ENCODE results near the gene SOX15.
"Not testable (repeated sequence)": the region's sequence is repeated elsewhere in the genome, so short reads cannot be mapped to it uniquely, and the experiment has no call there.

The SOX15 gene

DNA sequence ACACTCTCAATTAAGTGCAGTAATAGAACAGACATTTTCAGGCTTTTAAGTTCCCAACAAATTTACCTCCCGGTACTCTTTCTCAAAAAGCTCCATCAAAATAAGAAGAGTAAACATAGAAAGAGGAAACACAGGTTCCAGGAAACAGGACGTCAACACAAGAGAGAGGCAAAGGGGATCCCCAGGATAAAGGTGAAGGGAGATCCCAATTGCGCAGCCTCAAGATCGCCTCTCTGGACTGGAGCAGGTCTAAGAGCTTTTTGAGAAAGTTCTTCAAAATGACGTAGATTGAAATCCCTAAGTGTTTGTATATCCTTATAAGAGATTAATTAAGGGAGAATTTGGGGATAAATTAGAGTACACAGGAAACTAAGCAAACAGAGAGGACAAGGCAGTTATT lies 28.7 kb upstream of the SOX15 start:
- Mint-ChIP-seq H3K9me3 (no peaks in the 10 kb centered on the region), H3K27me3 (no peaks in the 10 kb centered on the region), H3K36me3 (peaks cover 0 to 2% of the 10 kb centered on the region in 2 donors), H3K27ac (no peak overlapping the region), H3K4me1 (peaks cover 3 to 6% of the 10 kb centered on the region in 2 donors), H3K4me3 (no peak overlapping the region)
- DNase-seq (no peak), ATAC-seq (replicated peaks) (no peak)

- H3K9me3 Mint-ChIP-seq, result no peaks in the 10 kb centered on the region
- H3K36me3 Mint-ChIP-seq, result peaks cover 10 to 17% of the 10 kb centered on the region in 2 donors
- peak overlapping the region; percentile 73 for H3K27ac Mint-ChIP-seq
- peaks cover 23 to 31% of the 10 kb centered on the region in 2 donors for H3K4me1 Mint-ChIP-seq
- H3K27me3 Mint-ChIP-seq, result no peaks in the 10 kb centered on the region
- DNase-seq (no peak), ATAC-seq (replicated peaks) (no peak)
- H3K4me3 Mint-ChIP-seq, result peak overlapping the region; percentile 77 to 88
Observed at GRCh38 chr17:7615265-7615747, 25.4 kb upstream of the SOX15 start.

DNA sequence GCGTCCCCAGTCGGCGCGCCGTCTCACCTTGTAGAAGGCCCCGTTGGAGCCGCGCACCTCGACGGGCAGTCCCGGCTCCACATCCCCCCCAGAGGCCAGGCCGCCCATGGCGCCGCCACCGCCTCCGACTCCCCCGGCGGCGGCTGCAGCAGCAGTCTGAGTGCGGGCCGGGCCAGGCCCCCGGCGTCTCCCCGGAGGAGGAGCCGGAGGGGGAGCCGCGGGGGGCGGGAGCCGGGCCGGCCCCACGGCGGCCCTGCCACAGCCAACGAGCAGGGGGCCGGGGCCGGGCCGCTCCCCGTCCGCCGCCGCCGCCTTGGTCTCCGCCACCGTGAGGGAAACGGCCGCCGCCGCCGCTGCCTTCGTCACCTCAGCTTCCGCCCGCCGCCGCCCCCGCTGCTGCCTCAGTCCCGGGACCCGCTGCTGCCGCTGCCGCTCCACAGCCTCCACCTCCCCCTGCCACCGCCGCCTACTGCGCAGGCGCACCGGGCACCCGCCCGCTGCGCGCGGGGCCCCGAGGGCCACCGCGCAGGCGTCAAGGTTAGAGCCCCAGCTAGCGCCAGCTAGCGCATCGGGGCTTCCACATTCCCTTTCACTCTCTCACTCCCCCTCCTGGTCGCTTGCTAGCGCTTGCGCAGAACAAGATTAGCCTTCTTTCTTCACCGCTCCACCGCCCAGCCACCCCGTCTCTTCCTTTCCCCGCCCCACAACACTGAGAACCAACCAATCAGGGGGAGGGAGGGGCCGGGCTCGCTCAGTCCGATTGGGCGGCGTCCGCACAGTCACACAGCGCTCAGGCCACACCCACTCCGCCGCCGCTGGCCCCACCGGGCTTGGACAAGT lies 24.8 kb upstream of the SOX15 start, which contains the start of gene FXR2:
Gene FXR2 (minus strand): TSS at position 473 of the 840 bp plus-strand sequence. CDS start 365 bp downstream, at position 108.
- Mint-ChIP-seq H3K27ac (peak within 1 kb of the TSS; percentile 93), H3K4me3 (peak within 1 kb of the TSS; percentile 88 to 93), H3K36me3 (peaks cover 11 to 19% of the 10 kb centered on the region in 2 donors), H3K4me1 (peaks cover 23 to 31% of the 10 kb centered on the region in 2 donors), H3K27me3 (no peaks in the 10 kb centered on the region), H3K9me3 (no peaks in the 10 kb centered on the region)
- DNase-seq (peak; percentile 99), ATAC-seq (replicated peaks) (peak; percentile 90 to 95)

GRCh38 chr17:7613769-7614424 lies 24.0 kb upstream of the SOX15 start:
- H3K4me3 Mint-ChIP-seq, result peak overlapping the region; percentile 88 to 93
- H3K9me3 Mint-ChIP-seq, result no peaks in the 10 kb centered on the region
- H3K36me3 Mint-ChIP-seq, result peaks cover 14 to 22% of the 10 kb centered on the region in 2 donors
- H3K27me3 Mint-ChIP-seq, result no peaks in the 10 kb centered on the region
- DNase-seq, result no peak
- peaks cover 27 to 31% of the 10 kb centered on the region in 2 donors for H3K4me1 Mint-ChIP-seq
- ATAC-seq (replicated peaks), result no peak
- H3K27ac Mint-ChIP-seq, result peak overlapping the region; percentile 93

- ATAC-seq (replicated peaks) (no peak), DNase-seq (no peak)
- no peak overlapping the region for H3K27ac Mint-ChIP-seq
- no peaks in the 10 kb centered on the region for H3K27me3 Mint-ChIP-seq
- no peaks in the 10 kb centered on the region for H3K9me3 Mint-ChIP-seq
- H3K4me3 Mint-ChIP-seq, result peak overlapping the region; percentile 42 to 88
- peaks cover 14 to 22% of the 10 kb centered on the region in 2 donors for H3K36me3 Mint-ChIP-seq
- peaks cover 27 to 31% of the 10 kb centered on the region in 2 donors for H3K4me1 Mint-ChIP-seq
Observed at GRCh38 chr17:7612294-7612640, 22.4 kb upstream of the SOX15 start.

- Mint-ChIP-seq H3K27ac (no peak overlapping the region), H3K36me3 (peaks cover 14 to 22% of the 10 kb centered on the region in 2 donors), H3K4me3 (peak overlapping the region; percentile 42 to 88), H3K4me1 (peaks cover 27 to 31% of the 10 kb centered on the region in 2 donors), H3K27me3 (no peaks in the 10 kb centered on the region), H3K9me3 (no peaks in the 10 kb centered on the region)
- ATAC-seq (replicated peaks) (no peak), DNase-seq (no peak)
Observed at GRCh38 chr17:7611635-7612293, 21.9 kb upstream of the SOX15 start.

- H3K27ac Mint-ChIP-seq, result peak overlapping the region; percentile 22
- no peak for ATAC-seq (replicated peaks)
- peaks cover 19 to 31% of the 10 kb centered on the region in 2 donors for H3K36me3 Mint-ChIP-seq
Observed at GRCh38 chr17:7610641-7611040, 20.7 kb upstream of the SOX15 start.

DNA sequence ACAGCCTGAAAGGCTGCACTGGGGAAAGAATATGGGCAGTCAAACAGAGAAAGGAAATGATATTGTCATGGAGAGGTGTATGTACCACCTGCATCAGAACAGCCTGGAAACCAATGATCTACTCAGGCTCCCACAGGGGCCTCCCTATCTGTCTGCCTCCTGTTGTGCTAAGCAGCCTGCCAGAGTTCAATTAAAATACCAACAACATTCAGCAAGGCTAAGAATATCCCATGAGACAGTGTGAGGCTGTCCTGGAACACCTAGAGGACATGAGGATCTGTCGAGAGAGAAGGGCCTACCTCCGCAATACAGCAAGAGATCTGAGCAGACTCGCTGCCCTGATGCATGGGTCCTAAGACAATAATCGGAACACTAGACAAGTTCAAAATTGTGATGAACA lies 16.4 kb upstream of the SOX15 start:
- Mint-ChIP-seq H3K4me1 (peaks cover 10 to 15% of the 10 kb centered on the region in 2 donors), H3K27me3 (no peaks in the 10 kb centered on the region), H3K27ac (no peak overlapping the region), H3K4me3 (no peak overlapping the region), H3K36me3 (peaks cover 33 to 47% of the 10 kb centered on the region in 2 donors), H3K9me3 (no peaks in the 10 kb centered on the region)
- ATAC-seq (replicated peaks) (no peak), DNase-seq (no peak)

More at GRCh38 chr17:7610641-7611040, 20.7 kb upstream of the SOX15 start:
- Mint-ChIP-seq H3K4me1 (peaks cover 33 to 39% of the 10 kb centered on the region in 2 donors), H3K9me3 (no peaks in the 10 kb centered on the region), H3K4me3 (no peak overlapping the region), H3K27me3 (no peaks in the 10 kb centered on the region)
- no peak for DNase-seq

- ATAC-seq (replicated peaks); H3K4me1 Mint-ChIP-seq; DNase-seq; H3K27me3 Mint-ChIP-seq; H3K4me3 Mint-ChIP-seq; H3K9me3 Mint-ChIP-seq; H3K27ac Mint-ChIP-seq: not testable (repeated sequence)
- peaks cover 60 to 67% of the 10 kb centered on the region in 2 donors for H3K36me3 Mint-ChIP-seq
Observed at GRCh38 chr17:7597561-7597960, 7.7 kb upstream of the SOX15 start.

GRCh38 chr17:7593296-7593695 lies 3.4 kb upstream of the SOX15 start:
- Mint-ChIP-seq H3K27me3 (no peaks in the 10 kb centered on the region), H3K27ac (no peak overlapping the region)
- no peak for DNase-seq

DNA sequence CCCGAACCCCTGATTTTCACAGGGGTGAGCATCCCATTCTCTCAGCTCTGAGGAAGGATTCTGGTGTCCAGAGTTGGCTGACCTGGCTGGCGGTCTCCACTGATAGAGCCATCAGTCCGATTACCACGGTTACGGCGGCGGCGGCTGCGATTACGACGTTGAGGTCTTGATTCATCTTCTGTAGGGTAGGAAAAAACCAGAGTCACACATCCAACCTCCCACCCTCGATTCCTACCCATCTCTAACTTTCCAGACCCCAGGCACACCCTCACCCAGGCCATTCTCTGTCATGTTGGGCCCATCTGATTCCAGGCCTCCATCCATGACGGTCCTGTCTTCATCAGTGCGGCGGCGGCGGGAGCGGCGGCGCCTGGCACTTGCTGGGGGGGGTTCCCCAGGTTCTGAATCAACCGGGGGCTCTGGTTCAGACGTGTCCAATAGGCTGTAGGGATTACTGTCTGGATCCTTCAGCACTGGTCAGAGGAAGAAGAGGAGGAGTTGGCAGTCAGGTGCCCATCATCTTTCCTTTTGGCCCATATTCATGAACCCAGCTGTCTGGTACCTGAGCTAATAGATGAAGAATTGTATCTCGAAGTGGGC lies 2.6 kb upstream of the SOX15 start:
- no peaks in the 10 kb centered on the region for H3K9me3 Mint-ChIP-seq
- no peak overlapping the region for H3K4me3 Mint-ChIP-seq
- DNase-seq (no peak), ATAC-seq (replicated peaks) (no peak)
- H3K27me3 Mint-ChIP-seq, result no peaks in the 10 kb centered on the region
- no peak overlapping the region for H3K27ac Mint-ChIP-seq
- peaks cover 0 to 21% of the 10 kb centered on the region in 2 donors for H3K4me1 Mint-ChIP-seq
- H3K36me3 Mint-ChIP-seq, result peaks cover 56 to 72% of the 10 kb centered on the region in 2 donors

More at GRCh38 chr17:7593296-7593695, 3.4 kb upstream of the SOX15 start:
- Mint-ChIP-seq H3K4me1 (peaks cover 0 to 15% of the 10 kb centered on the region in 2 donors), H3K4me3 (no peak overlapping the region), H3K36me3 (peaks cover 54 to 65% of the 10 kb centered on the region in 2 donors), H3K9me3 (no peaks in the 10 kb centered on the region)
- ATAC-seq (replicated peaks), result no peak

DNA sequence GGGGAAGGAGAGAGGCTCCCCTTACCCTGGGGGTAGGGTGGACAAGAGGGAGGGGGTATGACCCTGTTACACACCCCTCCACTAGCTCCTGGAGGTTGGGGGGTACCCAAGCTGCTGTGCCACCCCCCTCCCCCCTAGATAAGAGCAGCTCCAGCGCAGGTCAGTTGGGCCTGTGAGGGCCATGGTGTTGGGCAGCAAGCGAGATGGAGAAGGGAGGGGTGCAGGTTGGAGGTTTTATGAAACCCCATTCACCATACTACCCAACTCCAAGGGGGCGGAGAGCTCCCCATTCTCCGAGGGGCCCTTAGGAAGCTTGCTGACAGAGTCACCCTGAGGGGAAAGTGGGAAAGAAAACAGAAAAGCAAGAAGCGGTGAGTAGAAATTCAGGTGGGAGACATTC lies 1.7 kb upstream of the SOX15 start:
- Mint-ChIP-seq H3K4me3 (no peak overlapping the region), H3K9me3 (no peaks in the 10 kb centered on the region), H3K27ac (no peak overlapping the region), H3K4me1 (peaks cover 0 to 26% of the 10 kb centered on the region in 2 donors), H3K27me3 (no peaks in the 10 kb centered on the region), H3K36me3 (peaks cover 60 to 74% of the 10 kb centered on the region in 2 donors)
- DNase-seq (no peak), ATAC-seq (replicated peaks) (no peak)

DNA sequence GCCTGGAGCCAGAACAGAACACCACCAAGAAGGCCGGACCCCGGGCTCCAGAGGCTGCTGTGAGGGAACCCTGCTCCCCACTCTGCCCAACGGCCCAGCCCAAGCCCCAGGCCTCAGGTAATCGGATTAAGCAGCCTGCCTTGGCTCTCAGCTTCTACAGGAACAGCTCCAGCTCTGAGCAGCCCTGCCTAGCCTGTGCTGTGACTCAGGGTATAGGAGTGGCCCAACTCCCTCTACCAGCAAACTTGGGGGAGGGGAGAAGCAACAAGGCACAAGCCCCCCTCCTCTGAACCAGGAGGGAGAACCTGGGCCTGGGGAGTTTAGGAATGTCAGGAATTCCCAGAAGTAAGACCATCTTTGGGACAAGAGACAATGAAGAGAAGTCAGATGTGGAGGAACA lies 849 bp upstream of the SOX15 start:
- Mint-ChIP-seq H3K9me3 (no peaks in the 10 kb centered on the region), H3K4me1 (peaks cover 2 to 29% of the 10 kb centered on the region in 2 donors), H3K27me3 (no peaks in the 10 kb centered on the region), H3K36me3 (peaks cover 59 to 73% of the 10 kb centered on the region in 2 donors), H3K4me3 (no peak overlapping the region), H3K27ac (no peak overlapping the region)
- DNase-seq, result no peak
- ATAC-seq (replicated peaks), result no peak

All from stimulated activated naive B cell treated with anti-CD40 and anti-IgM and Interleukin-4, amounts not matched to agents 10 μg/mL and 1 μg/mL and 100 μg/mL, for 72 hours (primary cell).